Measurements from ENCODE around the gene GNAI3.

Gene GNAI3

GRCh38 chr1:109661391-109661790 lies 113.0 kb downstream of the GNAI3 start:
- no peak for DNase-seq (ENCODE audit: low read depth)

DNA sequence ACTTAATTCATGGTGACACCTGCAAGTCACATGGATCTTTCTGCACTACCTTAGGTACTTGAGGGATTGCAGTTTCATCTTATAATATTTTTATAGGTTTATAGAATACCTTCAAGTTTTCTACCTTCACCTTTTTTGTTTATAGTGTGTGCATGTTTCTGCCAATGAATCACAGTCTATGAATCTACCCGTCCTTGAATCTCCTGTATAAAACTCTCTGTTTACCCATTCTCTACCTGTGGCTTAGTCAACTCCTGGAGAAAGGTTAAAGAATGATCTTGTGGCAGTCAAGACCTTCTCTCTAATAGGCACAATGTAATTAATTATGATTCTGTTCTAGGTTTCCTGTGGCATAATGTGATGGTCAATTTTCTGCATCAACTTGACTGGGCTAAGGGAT lies 116.3 kb downstream of the GNAI3 start:
- no peak for DNase-seq (ENCODE audit: low read depth)

DNA sequence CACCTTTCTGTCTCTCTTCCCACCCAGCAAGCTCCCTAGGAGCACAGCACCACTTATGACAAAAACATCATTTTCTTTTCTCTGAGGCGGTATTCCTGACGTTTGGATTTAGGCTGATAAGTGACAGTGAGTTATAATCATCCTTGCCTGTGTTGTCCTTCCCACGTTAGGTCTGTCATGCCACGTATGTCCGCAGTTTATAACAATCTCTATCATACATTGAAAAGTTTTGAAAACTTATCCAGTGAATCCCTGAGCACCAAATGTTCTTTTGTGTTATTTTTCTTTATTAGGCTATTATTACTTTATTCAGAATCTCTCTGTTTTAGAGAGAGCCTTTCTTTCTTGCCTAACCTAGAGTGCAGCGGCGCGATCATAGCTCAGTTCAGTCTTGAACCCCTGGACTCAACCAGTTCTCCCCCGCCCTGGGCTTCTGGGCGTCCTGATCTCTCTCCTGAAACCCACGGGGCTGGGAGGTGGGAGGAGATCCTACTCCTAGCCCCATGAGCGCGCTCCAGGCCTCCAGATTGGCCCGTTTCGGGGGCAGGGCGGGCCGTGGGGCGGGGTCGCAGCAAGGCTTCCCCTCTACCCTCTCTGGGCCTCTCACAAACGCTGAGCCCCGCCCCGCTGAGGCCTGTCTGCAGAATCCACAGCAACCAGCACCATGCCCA lies 119.2 kb downstream of the GNAI3 start, which contains the start of gene GSTM2:
Gene GSTM2, plus strand, starts transcription at position 606 of the 671 bp plus-strand sequence. Its CDS starts 59 bp downstream, at position 665.
- DNase-seq (ENCODE audit: low read depth), result peak; percentile 75
